Heart right ventricle (tissue), 16 donors: Measurements from ENCODE around the gene FEV. TPM values are rescaled to one million over a fixed set of nuclear protein-coding genes. Genes with fewer than 3 reads are reported as not detected.
A peak's percentile ranks its signal among the peaks of the same experiment; 100 is the strongest.

Experiments used
- ATAC-seq, 8 donors: fragments of 200-7000 bp; cut with Tn5 transposase; one replicate each; pipeline ENCODE4 v1.9.1; 2020; ENCODE audit warnings: mild to moderate bottlenecking in 8 of 8, moderate library complexity in 8 of 8, moderate number of reproducible peaks in 1 of 8
- DNase-seq, 2 donors: peaks; one replicate each; pipeline ENCODE4 v3.0.0-alpha.2; 2020
- H3K27ac ChIP-seq, 10 donors: fragments of 200-600 bp; sonication (generic) in 2 of 10; one replicate each; pipeline versions ENCODE4 v1.5.0 to v1.8.0; 2020 to 2022; ENCODE audit warnings: mild to moderate bottlenecking in 3 of 10
- H3K27me3 ChIP-seq, 7 donors: fragments of 200-600 bp; one replicate each; pipeline ENCODE4 v1.8.0; 2021 to 2022; ENCODE audit warnings: mild to moderate bottlenecking in 2 of 7
- H3K36me3 ChIP-seq, 9 donors: fragments of 200-600 bp; sonication (generic) in 1 of 9; one replicate each; pipeline versions ENCODE4 v1.5.0 to v1.8.0; 2020 to 2022; ENCODE audit warnings: mild to moderate bottlenecking in 2 of 9
- H3K4me1 ChIP-seq, 9 donors: fragments of 200-600 bp; sonication (generic) in 1 of 9; one replicate each; pipeline versions ENCODE4 v1.5.0 to v1.8.0; 2020 to 2022; ENCODE audit warnings: mild to moderate bottlenecking in 4 of 9
- H3K4me3 ChIP-seq, 10 donors: fragments of 200-600 bp; sonication (generic) in 2 of 10; one replicate each; pipeline versions ENCODE4 v1.5.0 to v1.8.0; 2020 to 2022; ENCODE audit warnings: mild to moderate bottlenecking in 7 of 10, moderate library complexity in 2 of 10
- H3K9me3 ChIP-seq, 11 donors: fragments of 200-600 bp in 10 of 11; sonication (generic) in 2 of 11; one replicate each; pipeline versions ENCODE4 v1.5.0 to v1.8.0; 2013 to 2022; ENCODE audit warnings: mild to moderate bottlenecking in 2 of 11, control low read depth in 1 of 11, moderate library complexity in 1 of 11
- CTCF ChIP-seq, 9 donors: fragments of 200-600 bp; sonication (generic) in 2 of 9; IDR thresholded peaks; one replicate each; pipeline versions ENCODE4 v1.5.0 to v1.8.0; 2021 to 2022; ENCODE audit warnings: antibody characterized with exemption in 9 of 9, mild to moderate bottlenecking in 5 of 9, moderate library complexity in 1 of 9
- WGBS, 2 donors: extraction: QIAGEN DNeasy Blood & Tissue Kit; methylation state at CpG; one replicate each; pipeline ENCODE4 v1.1.7; 2013; ENCODE audit warnings: inconsistent platforms in 1 of 2; 5-methylcytosine and 5-hydroxymethylcytosine counted together
- intact Hi-C, 10 donors: fragments of 100-400 bp; cut with DNase I; formaldehyde crosslinking; loops; one replicate each; pipeline versions ENCODE4 v1.11.1 to v1.14.2; 2022
- polyA plus RNA-seq, 2 donors: library from polyadenylated mRNA; stranded (reverse); fragments of 200-250 nt; gene quantifications; one replicate each; pipeline ENCODE4 v1.2.3, GENCODE V29; 2013
- total RNA-seq, 10 donors: library from RNA; stranded (reverse); fragmentation: NEBNext Ultra II Directional in 3 of 10; extraction: Animal tissue kit (Norgen Biotek cat#: 25700) in 3 of 10; gene quantifications; one replicate each; pipeline versions ENCODE4 v1.2.1 to v1.2.4, GENCODE V29; 2021 to 2023
- donor health status: Arrhythmogenic right ventricular cardiomyopathy.
- donor health status: ischemic (EF 13 %, LVEDD 7.1; RV severe dilation, severe dysfunction).
- donor health status: healthy with polysubstance abuse.
- donor health status: DM: no; HTN: yes; CAD: no.
- donor health status: DM: no; HTN: no; CAD: no.
- donor health status: ischemic (EF 25% LVEDD 6.9; RV normal size, moderate dysfunction).
- donor health status: ischemic (EF 25% LVEDD 5.7; RV mildly dilated, moderate dysfunction).
- donor health status: healthy.
- donor health status: DM: yes; HTN: yes; CAD: no.
- donor health status: Ischemic cardiomyopathy.
- donor health status: ischemic (EF 35%, LVEDD 5.7; RV mildly dilated, moderate dysfunction).
- donor health status: nonischemic (EF 11% LVEDD 7.7; RV severe dilation, severe dysfunction).
- donor health status: DM: yes; HTN: yes; CAD: no.
- donor health status: PGD.
- donor health status: ischemic (EF 29% LVEDD 5.4; RV normal size, mild dysfunction).
- donor health status: nonischemic (EF 23%, LVEDD 6.1; RV moderate dilation, normal function).

FEV gene
- total and polyA plus RNA-seq, 12 donors: not detected

GRCh38 chr2:219003979-219004378, 19.0 kb upstream of the FEV start:
- intact Hi-C loops: no loop called here
- Histone ChIP-seq H3K27ac (no peak overlapping the region), H3K9me3 (no peaks in the 10 kb centered on the region), H3K4me3 (no peak overlapping the region), H3K36me3 (no peaks in the 10 kb centered on the region), H3K27me3 (peaks cover 20 to 100% (median 98%) of the 10 kb centered on the region in 7 donors), H3K4me1 (peaks cover 18 to 25% (median 21%) of the 10 kb centered on the region in 9 donors)
- TF ChIP-seq CTCF (IDR thresholded peaks at IDR 0.05): no peak
- no peak for ATAC-seq
- no peak for DNase-seq
- WGBS, 2 donors: 72 to 84% methylated on average over 3 of the region's 3 CpGs

DNA sequence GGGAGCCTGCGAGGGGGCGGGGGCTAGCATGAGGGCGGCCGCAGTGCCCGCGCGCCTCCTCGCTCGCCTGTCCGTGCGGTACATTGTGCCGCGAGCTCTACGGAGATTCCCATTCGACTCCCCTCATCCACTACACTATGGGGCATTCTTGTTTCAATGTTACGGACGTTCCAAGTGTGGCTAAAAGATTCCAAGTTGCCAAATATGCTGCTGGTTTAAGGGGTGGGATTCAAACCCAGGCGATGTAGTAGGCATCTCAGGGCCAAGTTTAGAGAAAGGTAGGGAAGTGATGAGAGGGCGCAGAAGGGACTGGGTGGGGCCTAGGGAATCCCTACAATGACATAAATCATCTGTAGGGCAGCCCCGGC, 18.3 kb upstream of the FEV start:
- Histone ChIP-seq H3K27ac (no peak overlapping the region), H3K36me3 (no peaks in the 10 kb centered on the region), H3K4me3 (peak overlapping the region in 3 of 10 donors; percentile 9 to 18 (median 11)), H3K4me1 (peaks cover 18 to 25% (median 21%) of the 10 kb centered on the region in 9 donors), H3K9me3 (no peaks in the 10 kb centered on the region), H3K27me3 (peaks cover 20 to 100% (median 98%) of the 10 kb centered on the region in 7 donors)
- DNase-seq (no peak), ATAC-seq (peak in 2 of 8 donors; percentile 23 to 25)
- 4 to 8% methylated on average over 20 of the region's 20 CpGs for WGBS, 2 donors
- intact Hi-C loops: no loop called here
- peak in 2 of 9 donors; percentile 26 to 30 for TF ChIP-seq CTCF (IDR thresholded peaks at IDR 0.05)

DNA sequence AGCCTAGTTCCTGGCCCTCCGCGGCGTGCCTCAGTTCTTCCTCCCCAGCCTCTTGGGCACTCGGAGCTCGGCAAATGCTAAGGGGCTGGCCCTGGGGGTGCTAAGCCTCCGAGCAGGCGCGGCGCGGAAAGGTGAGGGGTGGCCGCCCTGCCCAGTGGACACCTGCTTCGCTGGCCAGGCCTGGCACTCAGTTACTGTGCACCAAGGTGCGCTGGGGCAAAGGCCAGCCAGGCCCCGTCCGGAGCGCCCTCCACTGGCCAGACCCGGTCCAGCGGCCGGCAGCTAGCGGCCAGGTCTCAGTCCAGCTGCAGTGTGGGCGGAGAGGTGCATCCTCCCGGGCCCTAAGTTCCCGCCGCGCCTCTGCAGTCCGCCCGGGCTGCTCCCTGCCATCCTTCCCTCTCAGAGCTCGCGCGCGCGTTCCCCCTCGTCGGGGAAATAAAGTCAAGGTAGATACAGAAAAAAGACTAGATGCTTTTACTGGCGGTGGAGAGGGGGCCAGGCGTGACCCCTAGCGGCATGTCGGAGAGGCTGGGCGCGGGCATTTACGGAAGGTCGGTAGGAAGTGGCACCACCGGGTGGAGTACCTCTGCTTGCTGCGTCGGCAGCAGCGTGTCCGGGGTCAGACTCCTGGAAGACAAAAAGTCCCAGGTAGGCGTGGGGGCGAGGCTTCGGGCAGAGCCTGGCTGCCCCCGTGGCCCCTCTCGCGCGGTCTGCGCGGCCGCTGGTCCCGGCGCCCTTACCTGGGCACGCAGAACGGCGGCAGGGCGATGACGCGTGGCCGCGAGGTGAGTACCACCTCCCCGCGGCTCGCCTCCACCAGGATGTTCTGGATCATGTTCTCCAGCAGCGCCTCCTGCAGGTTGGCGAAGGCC, 17.6 kb upstream of the FEV start:
- 1 to 2% methylated on average over 72 of the region's 72 CpGs for WGBS, 2 donors

More for the DNA sequence above, 17.6 kb upstream of the FEV start:
- intact Hi-C loops: no loop called here
- ATAC-seq: peak in 3 of 8 donors; percentile 13 to 25 (median 22)
- Histone ChIP-seq H3K36me3 (no peaks in the 10 kb centered on the region), H3K27me3 (peaks cover 20 to 99% (median 93%) of the 10 kb centered on the region in 7 donors), H3K27ac (no peak overlapping the region), H3K9me3 (no peaks in the 10 kb centered on the region), H3K4me3 (peak overlapping the region in 5 of 10 donors; percentile 9 to 18 (median 14)), H3K4me1 (peaks cover 18 to 25% (median 21%) of the 10 kb centered on the region in 9 donors)
- peak in 4 of 9 donors; percentile 24 to 45 (median 41) for TF ChIP-seq CTCF (IDR thresholded peaks at IDR 0.05)
- DNase-seq: no peak
